Measurements from ENCODE around the gene NDE1.

Gene NDE1

DNA sequence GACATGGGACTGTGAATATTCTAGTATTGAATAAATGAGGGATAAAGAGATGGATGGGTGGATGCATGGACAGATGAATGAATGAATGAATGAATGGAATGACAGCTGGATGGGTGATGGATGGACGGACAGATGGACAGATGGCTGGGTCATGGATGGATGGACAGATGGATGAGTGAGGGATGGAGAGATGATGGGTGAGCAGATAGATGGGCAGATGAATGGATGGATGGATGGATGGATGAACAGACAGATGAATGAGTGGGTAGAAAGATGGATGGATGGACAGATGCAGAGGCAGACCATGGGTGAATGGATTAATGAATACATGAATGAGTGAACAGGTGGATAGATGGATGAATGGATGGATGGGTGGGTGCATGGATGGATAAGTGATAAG is 110.1 kb downstream of the NDE1 start:
- Histone ChIP-seq H3K9me2 (replicated peaks; ENCODE audit: insufficient read depth, low read length) (no peaks in the 10 kb centered on the region), H3F3A (ENCODE audit: insufficient read depth) (no peaks in the 10 kb centered on the region), H3K79me2 (ENCODE audit: insufficient read depth, low read length) (no peaks in the 10 kb centered on the region), H3K9me3 (ENCODE audit: insufficient read depth, low read length) (no peaks in the 10 kb centered on the region), H3K36me3 (ENCODE audit: low read length) (no peaks in the 10 kb centered on the region), H3K9ac (ENCODE audit: low read length) (no peak overlapping the region), H3K27me3 (ENCODE audit: low read length) (no peaks in the 10 kb centered on the region), H2AFZ (ENCODE audit: low read depth, low read length, severe bottlenecking) (no peak overlapping the region), H4K20me1 (ENCODE audit: low read depth, low read length) (no peaks in the 10 kb centered on the region), H3K27ac (ENCODE audit: low read depth, low read length) (no peak overlapping the region), H3K4me3 (ENCODE audit: insufficient read depth, low read length, poor library complexity, severe bottlenecking) (no peak overlapping the region), H3K4me2 (ENCODE audit: low read depth, low read length, poor library complexity, severe bottlenecking) (no peak overlapping the region)
- TF ChIP-seq EZH2phosphoT487 (conservative IDR thresholded peaks at IDR 0.05; ENCODE audit: low read length): no peak
- TF ChIP-seq, protein P1, sequence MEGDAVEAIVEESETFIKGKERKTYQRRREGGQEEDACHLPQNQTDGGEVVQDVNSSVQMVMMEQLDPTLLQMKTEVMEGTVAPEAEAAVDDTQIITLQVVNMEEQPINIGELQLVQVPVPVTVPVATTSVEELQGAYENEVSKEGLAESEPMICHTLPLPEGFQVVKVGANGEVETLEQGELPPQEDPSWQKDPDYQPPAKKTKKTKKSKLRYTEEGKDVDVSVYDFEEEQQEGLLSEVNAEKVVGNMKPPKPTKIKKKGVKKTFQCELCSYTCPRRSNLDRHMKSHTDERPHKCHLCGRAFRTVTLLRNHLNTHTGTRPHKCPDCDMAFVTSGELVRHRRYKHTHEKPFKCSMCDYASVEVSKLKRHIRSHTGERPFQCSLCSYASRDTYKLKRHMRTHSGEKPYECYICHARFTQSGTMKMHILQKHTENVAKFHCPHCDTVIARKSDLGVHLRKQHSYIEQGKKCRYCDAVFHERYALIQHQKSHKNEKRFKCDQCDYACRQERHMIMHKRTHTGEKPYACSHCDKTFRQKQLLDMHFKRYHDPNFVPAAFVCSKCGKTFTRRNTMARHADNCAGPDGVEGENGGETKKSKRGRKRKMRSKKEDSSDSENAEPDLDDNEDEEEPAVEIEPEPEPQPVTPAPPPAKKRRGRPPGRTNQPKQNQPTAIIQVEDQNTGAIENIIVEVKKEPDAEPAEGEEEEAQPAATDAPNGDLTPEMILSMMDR (IDR thresholded peaks at IDR 0.05; ENCODE audit: insufficient read depth, low read length, poor library complexity, severe bottlenecking): no peak

DNA sequence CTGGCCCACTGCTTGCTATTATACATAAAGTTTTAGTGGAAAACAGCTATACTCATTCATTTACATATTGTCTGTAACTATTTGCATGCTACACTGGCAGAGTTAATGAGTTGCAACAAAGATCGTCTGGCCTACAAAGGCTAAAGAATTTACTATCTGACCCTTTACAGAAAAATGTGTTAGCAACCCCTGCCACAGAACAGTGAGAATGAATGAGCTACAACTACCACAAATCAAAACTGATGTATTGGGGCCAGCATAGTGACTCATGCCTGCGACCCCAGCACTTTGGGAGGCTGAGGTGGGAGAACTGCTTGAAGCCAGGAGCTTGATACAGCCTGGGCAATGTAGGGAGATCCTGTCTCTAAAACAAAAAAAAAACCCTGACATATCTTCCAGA is 114.1 kb downstream of the NDE1 start:
- no peak overlapping the region for H2AFZ ChIP-seq (ENCODE audit: low read depth, low read length, severe bottlenecking)
- no peaks in the 10 kb centered on the region for H3K79me2 ChIP-seq (ENCODE audit: insufficient read depth, low read length)
- H3K9me2 ChIP-seq (replicated peaks; ENCODE audit: insufficient read depth, low read length): no peaks in the 10 kb centered on the region
- no peaks in the 10 kb centered on the region for H3K36me3 ChIP-seq (ENCODE audit: low read length)
- H3K9ac ChIP-seq (ENCODE audit: low read length): no peak overlapping the region
- no peak overlapping the region for H3K4me2 ChIP-seq (ENCODE audit: low read depth, low read length, poor library complexity, severe bottlenecking)
- H3F3A ChIP-seq (ENCODE audit: insufficient read depth): no peaks in the 10 kb centered on the region
- no peaks in the 10 kb centered on the region for H3K9me3 ChIP-seq (ENCODE audit: insufficient read depth, low read length)
- no peaks in the 10 kb centered on the region for H3K27me3 ChIP-seq (ENCODE audit: low read length)
- no peak overlapping the region for H3K4me3 ChIP-seq (ENCODE audit: insufficient read depth, low read length, poor library complexity, severe bottlenecking)
- no peak overlapping the region for H3K27ac ChIP-seq (ENCODE audit: low read depth, low read length)
- no peak for TF ChIP-seq EZH2phosphoT487 (conservative IDR thresholded peaks at IDR 0.05; ENCODE audit: low read length)
- TF ChIP-seq, protein P1 (IDR thresholded peaks at IDR 0.05; ENCODE audit: insufficient read depth, low read length, poor library complexity, severe bottlenecking): no peak
- no peaks in the 10 kb centered on the region for H4K20me1 ChIP-seq (ENCODE audit: low read depth, low read length)

DNA sequence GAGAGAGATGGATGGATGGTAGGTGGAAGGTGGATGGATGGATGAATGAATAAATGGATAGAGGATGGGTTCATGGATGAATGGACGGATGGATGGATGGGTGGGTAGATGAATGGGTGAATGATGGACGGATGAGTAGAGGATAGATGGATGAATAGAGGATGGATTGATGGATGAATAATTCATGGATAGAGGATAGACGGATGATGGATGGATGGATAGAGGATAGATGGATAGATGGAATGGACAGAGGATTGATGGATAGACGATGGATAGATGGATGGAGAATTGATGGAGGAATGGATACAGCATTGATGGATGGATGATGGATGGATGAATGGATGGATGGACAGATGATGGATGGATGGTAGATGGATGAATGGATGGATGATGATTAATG is 115.1 kb downstream of the NDE1 start:
- no peaks in the 10 kb centered on the region for H3K27me3 ChIP-seq (ENCODE audit: low read length)
- no peak overlapping the region for H3K4me2 ChIP-seq (ENCODE audit: low read depth, low read length, poor library complexity, severe bottlenecking)
- H3K9ac ChIP-seq (ENCODE audit: low read length): no peak overlapping the region
- no peaks in the 10 kb centered on the region for H4K20me1 ChIP-seq (ENCODE audit: low read depth, low read length)
- no peak overlapping the region for H2AFZ ChIP-seq (ENCODE audit: low read depth, low read length, severe bottlenecking)
- no peaks in the 10 kb centered on the region for H3K36me3 ChIP-seq (ENCODE audit: low read length)
- no peaks in the 10 kb centered on the region for H3K9me2 ChIP-seq (replicated peaks; ENCODE audit: insufficient read depth, low read length)
- no peak overlapping the region for H3K4me3 ChIP-seq (ENCODE audit: insufficient read depth, low read length, poor library complexity, severe bottlenecking)
- no peak overlapping the region for H3K27ac ChIP-seq (ENCODE audit: low read depth, low read length)
- TF ChIP-seq, protein P1 (IDR thresholded peaks at IDR 0.05; ENCODE audit: insufficient read depth, low read length, poor library complexity, severe bottlenecking): no peak
- no peak for TF ChIP-seq EZH2phosphoT487 (conservative IDR thresholded peaks at IDR 0.05; ENCODE audit: low read length)
- no peaks in the 10 kb centered on the region for H3F3A ChIP-seq (ENCODE audit: insufficient read depth)
- no peaks in the 10 kb centered on the region for H3K9me3 ChIP-seq (ENCODE audit: insufficient read depth, low read length)
- H3K79me2 ChIP-seq (ENCODE audit: insufficient read depth, low read length): no peaks in the 10 kb centered on the region
